Heart right ventricle (tissue), 16 donors: ENCODE data around the gene TMEM95. TPM values are rescaled to one million over a fixed set of nuclear protein-coding genes. Genes with fewer than 3 reads are reported as not detected.
"Not testable (repeated sequence)": the region's sequence is repeated elsewhere in the genome, so short reads cannot be mapped to it uniquely, and the experiment has no call there.

ENCODE experiments used
- ATAC-seq, 8 donors: fragments of 200-7000 bp; cut with Tn5 transposase; one replicate each; pipeline ENCODE4 v1.9.1; 2020; ENCODE audit warnings: mild to moderate bottlenecking in 8 of 8, moderate library complexity in 8 of 8, moderate number of reproducible peaks in 1 of 8
- DNase-seq, 2 donors: peaks; one replicate each; pipeline ENCODE4 v3.0.0-alpha.2; 2020
- H3K27ac ChIP-seq, 10 donors: fragments of 200-600 bp; sonication (generic) in 2 of 10; one replicate each; pipeline versions ENCODE4 v1.5.0 to v1.8.0; 2020 to 2022; ENCODE audit warnings: mild to moderate bottlenecking in 3 of 10
- H3K27me3 ChIP-seq, 7 donors: fragments of 200-600 bp; one replicate each; pipeline ENCODE4 v1.8.0; 2021 to 2022; ENCODE audit warnings: mild to moderate bottlenecking in 2 of 7
- H3K36me3 ChIP-seq, 9 donors: fragments of 200-600 bp; sonication (generic) in 1 of 9; one replicate each; pipeline versions ENCODE4 v1.5.0 to v1.8.0; 2020 to 2022; ENCODE audit warnings: mild to moderate bottlenecking in 2 of 9
- H3K4me1 ChIP-seq, 9 donors: fragments of 200-600 bp; sonication (generic) in 1 of 9; one replicate each; pipeline versions ENCODE4 v1.5.0 to v1.8.0; 2020 to 2022; ENCODE audit warnings: mild to moderate bottlenecking in 4 of 9
- H3K4me3 ChIP-seq, 10 donors: fragments of 200-600 bp; sonication (generic) in 2 of 10; one replicate each; pipeline versions ENCODE4 v1.5.0 to v1.8.0; 2020 to 2022; ENCODE audit warnings: mild to moderate bottlenecking in 7 of 10, moderate library complexity in 2 of 10
- H3K9me3 ChIP-seq, 11 donors: fragments of 200-600 bp in 10 of 11; sonication (generic) in 2 of 11; one replicate each; pipeline versions ENCODE4 v1.5.0 to v1.8.0; 2013 to 2022; ENCODE audit warnings: mild to moderate bottlenecking in 2 of 11, control low read depth in 1 of 11, moderate library complexity in 1 of 11
- CTCF ChIP-seq, 9 donors: fragments of 200-600 bp; sonication (generic) in 2 of 9; IDR thresholded peaks; one replicate each; pipeline versions ENCODE4 v1.5.0 to v1.8.0; 2021 to 2022; ENCODE audit warnings: antibody characterized with exemption in 9 of 9, mild to moderate bottlenecking in 5 of 9, moderate library complexity in 1 of 9
- WGBS, 2 donors: extraction: QIAGEN DNeasy Blood & Tissue Kit; methylation state at CpG; one replicate each; pipeline ENCODE4 v1.1.7; 2013; ENCODE audit warnings: inconsistent platforms in 1 of 2; 5-methylcytosine and 5-hydroxymethylcytosine counted together
- intact Hi-C, 10 donors: fragments of 100-400 bp; cut with DNase I; formaldehyde crosslinking; loops; one replicate each; pipeline versions ENCODE4 v1.11.1 to v1.14.2; 2022
- polyA plus RNA-seq, 2 donors: library from polyadenylated mRNA; stranded (reverse); fragments of 200-250 nt; gene quantifications; one replicate each; pipeline ENCODE4 v1.2.3, GENCODE V29; 2013
- total RNA-seq, 10 donors: library from RNA; stranded (reverse); fragmentation: NEBNext Ultra II Directional in 3 of 10; extraction: Animal tissue kit (Norgen Biotek cat#: 25700) in 3 of 10; gene quantifications; one replicate each; pipeline versions ENCODE4 v1.2.1 to v1.2.4, GENCODE V29; 2021 to 2023
- donor health status: Arrhythmogenic right ventricular cardiomyopathy.
- donor health status: ischemic (EF 13 %, LVEDD 7.1; RV severe dilation, severe dysfunction).
- donor health status: healthy with polysubstance abuse.
- donor health status: DM: no; HTN: yes; CAD: no.
- donor health status: DM: no; HTN: no; CAD: no.
- donor health status: ischemic (EF 25% LVEDD 6.9; RV normal size, moderate dysfunction).
- donor health status: ischemic (EF 25% LVEDD 5.7; RV mildly dilated, moderate dysfunction).
- donor health status: healthy.
- donor health status: DM: yes; HTN: yes; CAD: no.
- donor health status: Ischemic cardiomyopathy.
- donor health status: ischemic (EF 35%, LVEDD 5.7; RV mildly dilated, moderate dysfunction).
- donor health status: nonischemic (EF 11% LVEDD 7.7; RV severe dilation, severe dysfunction).
- donor health status: DM: yes; HTN: yes; CAD: no.
- donor health status: PGD.
- donor health status: ischemic (EF 29% LVEDD 5.4; RV normal size, mild dysfunction).
- donor health status: nonischemic (EF 23%, LVEDD 6.1; RV moderate dilation, normal function).

The TMEM95 gene
- total and polyA plus RNA-seq, 12 donors = 0.39 TPM; not detected in 11

- no peaks in the 10 kb centered on the region for H3K9me3 ChIP-seq
- H3K27ac ChIP-seq = peak overlapping the region in 9 of 10 donors; percentile 77 to 96 (median 89)
- DNase-seq = no peak
- peaks cover 0 to 29% (median 20%) of the 10 kb centered on the region in 9 donors for H3K4me1 ChIP-seq
- peak overlapping the region in 9 of 10 donors; percentile 70 to 94 (median 86) for H3K4me3 ChIP-seq
- no peak for TF ChIP-seq CTCF (IDR thresholded peaks at IDR 0.05)
- peaks cover 0 to 13% (median 0%) of the 10 kb centered on the region in 9 donors for H3K36me3 ChIP-seq
- H3K27me3 ChIP-seq = peaks cover 0 to 19% (median 10%) of the 10 kb centered on the region in 7 donors
- ATAC-seq = no peak
- intact Hi-C loops = loop anchor here in 1 of 10 donors (1.0 kb wide), 1 partner anchor 15 kb away; no protein-coding TSS in a partner anchor
- WGBS, 2 donors = 63 to 64% methylated on average over 13 of the region's 13 CpGs
Measured at GRCh38 chr17:7330638-7331015, 24.3 kb upstream of the TMEM95 start.

GRCh38 chr17:7332111-7332510 is 22.8 kb upstream of the TMEM95 start:
- H3K27ac ChIP-seq = peak overlapping the region in 1 of 10 donors; percentile 44
- H3K27me3 ChIP-seq = peaks cover 0 to 28% (median 22%) of the 10 kb centered on the region in 7 donors
- 52 to 68% methylated on average over 7 of the region's 7 CpGs for WGBS, 2 donors
- no peak for TF ChIP-seq CTCF (IDR thresholded peaks at IDR 0.05)
- H3K4me3 ChIP-seq = no peak overlapping the region
- H3K4me1 ChIP-seq = peaks cover 0 to 40% (median 20%) of the 10 kb centered on the region in 9 donors
- intact Hi-C loops = no loop called here
- no peak for DNase-seq
- no peaks in the 10 kb centered on the region for H3K9me3 ChIP-seq
- ATAC-seq = no peak
- H3K36me3 ChIP-seq = no peaks in the 10 kb centered on the region

- Histone ChIP-seq H3K4me1 (peaks cover 0 to 39% (median 19%) of the 10 kb centered on the region in 9 donors), H3K27me3 (peaks cover 0 to 30% (median 22%) of the 10 kb centered on the region in 7 donors), H3K27ac (peak overlapping the region in 1 of 10 donors; percentile 44)
- H3K36me3 ChIP-seq, H3K9me3 ChIP-seq, intact Hi-C loops, ATAC-seq, DNase-seq, H3K4me3 ChIP-seq: not testable (repeated sequence)
- 49 to 56% methylated on average over 14 of the region's 14 CpGs for WGBS, 2 donors
Measured at GRCh38 chr17:7332600-7333069, 22.3 kb upstream of the TMEM95 start.

- H3K4me1 ChIP-seq = peaks cover 0 to 34% (median 7%) of the 10 kb centered on the region in 9 donors
- WGBS, 2 donors = 89 to 93% methylated on average over 3 of the region's 3 CpGs
- H3K36me3 ChIP-seq = peaks cover 0 to 10% (median 0%) of the 10 kb centered on the region in 9 donors
- intact Hi-C loops = no loop called here
- ATAC-seq (no peak), DNase-seq (no peak)
- peaks cover 0 to 45% (median 23%) of the 10 kb centered on the region in 7 donors for H3K27me3 ChIP-seq
- no peaks in the 10 kb centered on the region for H3K9me3 ChIP-seq
- H3K4me3 ChIP-seq = no peak overlapping the region
- no peak overlapping the region for H3K27ac ChIP-seq
- TF ChIP-seq CTCF (IDR thresholded peaks at IDR 0.05) = no peak
Measured at GRCh38 chr17:7334938-7335538, 19.9 kb upstream of the TMEM95 start.

GRCh38 chr17:7335765-7336164 is 19.2 kb upstream of the TMEM95 start:
- ATAC-seq, DNase-seq, H3K4me3 ChIP-seq, intact Hi-C loops, H3K9me3 ChIP-seq: not testable (repeated sequence)
- peaks cover 0 to 32% (median 0%) of the 10 kb centered on the region in 9 donors for H3K4me1 ChIP-seq
- H3K27me3 ChIP-seq = peaks cover 0 to 46% (median 24%) of the 10 kb centered on the region in 7 donors
- peaks cover 0 to 17% (median 0%) of the 10 kb centered on the region in 9 donors for H3K36me3 ChIP-seq
- 88 to 90% methylated on average over 13 of the region's 13 CpGs for WGBS, 2 donors
- H3K27ac ChIP-seq = peak overlapping the region in 1 of 10 donors; percentile 90
